Middle frontal gyrus (tissue), 1 donor: ENCODE data around the gene MEF2B.
A peak's percentile ranks its signal among the peaks of the same experiment; 100 is the strongest.
"Not testable (repeated sequence)": the region's sequence is repeated elsewhere in the genome, so short reads cannot be mapped to it uniquely, and the experiment has no call there.

ENCODE experiments used
- DNase-seq: peaks from one replicate; pipeline ENCODE4 v3.0.0-alpha.2; 2015; ENCODE audit warnings: low spot score; ENCODE audit errors: extremely low spot score

Gene MEF2B

GRCh38 chr19:19157808-19158207, 12.3 kb downstream of the MEF2B start:
- no peak for DNase-seq

- no peak for DNase-seq
These were observed 14.4 kb downstream of the MEF2B start for GRCh38 chr19:19155495-19156219.

- DNase-seq, result no peak
These were observed 15.1 kb downstream of the MEF2B start for GRCh38 chr19:19154768-19155494.

- DNase-seq, result no peak
These were observed 17.2 kb downstream of the MEF2B start for GRCh38 chr19:19152668-19153384.

- DNase-seq, result no peak
These were observed 18.6 kb downstream of the MEF2B start for GRCh38 chr19:19151418-19151817.

GRCh38 chr19:19149435-19149834, 20.6 kb downstream of the MEF2B start:
- no peak for DNase-seq

GRCh38 chr19:19148504-19148903, 21.6 kb downstream of the MEF2B start:
- not testable (repeated sequence) for DNase-seq

GRCh38 chr19:19147344-19147743, 22.7 kb downstream of the MEF2B start:
- no peak for DNase-seq

- no peak for DNase-seq
These were observed 23.2 kb downstream of the MEF2B start for GRCh38 chr19:19146865-19147264.

GRCh38 chr19:19145684-19146608, 24.1 kb downstream of the MEF2B start:
- DNase-seq, result peak; percentile 58

- DNase-seq, result no peak
These were observed 24.8 kb downstream of the MEF2B start for GRCh38 chr19:19145281-19145680.

GRCh38 chr19:19142347-19142746, 27.7 kb downstream of the MEF2B start:
- no peak for DNase-seq

- no peak for DNase-seq
These were observed 29.6 kb downstream of the MEF2B start for GRCh38 chr19:19140476-19140875.

GRCh38 chr19:19139876-19140229, 30.2 kb downstream of the MEF2B start:
- DNase-seq, result no peak

- peak; percentile 97 for DNase-seq
These were observed 31.7 kb downstream of the MEF2B start, which contains the start of gene TMEM161A for GRCh38 chr19:19138109-19138981. Gene TMEM161A, minus strand, starts transcription at chr19:19138478. Its CDS starts 50 bp downstream, at chr19:19138428.

- no peak for DNase-seq
These were observed 32.4 kb downstream of the MEF2B start for GRCh38 chr19:19137556-19138108.

GRCh38 chr19:19135713-19136112, 34.4 kb downstream of the MEF2B start:
- not testable (repeated sequence) for DNase-seq

GRCh38 chr19:19134687-19135158, 35.3 kb downstream of the MEF2B start:
- no peak for DNase-seq

GRCh38 chr19:19133985-19134384, 36.1 kb downstream of the MEF2B start:
- no peak for DNase-seq

GRCh38 chr19:19132912-19133311, 37.2 kb downstream of the MEF2B start:
- DNase-seq, result no peak
